HL-60 (cell line): ENCODE measurements around the gene SAMD10.

ENCODE experiments used
- DNase-seq, 2 experiments: peaks; one replicate each; pipeline ENCODE4 v3.0.0-alpha.2; 2010 to 2020; ENCODE audit warnings: low read depth in 1 of 2, low spot score in 1 of 2
- H3K27ac ChIP-seq: fragments of 250-450 bp; sonication (Bioruptor Pico); replicated peaks from 2 replicates; pipeline ENCODE4 v1.5.1; 2020; ENCODE audit warnings: mild to moderate bottlenecking, moderate library complexity
- H3K27me3 ChIP-seq: fragments of 250-450 bp; sonication (Bioruptor Pico); 2 replicates; pipeline ENCODE4 v1.5.1; 2021; ENCODE audit warnings: mild to moderate bottlenecking, moderate library complexity; ENCODE audit not compliant: insufficient read depth, poor library complexity, severe bottlenecking
- H3K4me3 ChIP-seq: replicated peaks from 2 replicates; pipeline ENCODE4 v1.5.1; 2011; ENCODE audit warnings: mild to moderate bottlenecking, control low read depth, low read length; ENCODE audit not compliant: insufficient read depth
- GABPA ChIP-seq: IDR thresholded peaks from 2 replicates; pipeline ENCODE4 v1.6.1; 2012; ENCODE audit warnings: low read depth
- POLR2AphosphoS5 ChIP-seq: IDR thresholded peaks from 2 replicates; pipeline ENCODE4 v1.6.1; 2012; ENCODE audit warnings: low read depth
- SPI1 ChIP-seq: IDR thresholded peaks from 2 replicates; pipeline ENCODE4 v1.6.1; 2012; ENCODE audit warnings: low read depth, mild to moderate bottlenecking, borderline replicate concordance
- TF ChIP-seq, protein P1 (sequence below): IDR thresholded peaks from 2 replicates; pipeline ENCODE4 v1.6.1; 2012; ENCODE audit warnings: low read depth; ENCODE audit not compliant: insufficient replicate concordance
- TF ChIP-seq, protein P2 (sequence below): IDR thresholded peaks from one replicate; pipeline ENCODE4 v1.5.1; 2011; ENCODE audit warnings: low read length, control low read depth, inconsistent platforms; ENCODE audit not compliant: insufficient read depth

The SAMD10 gene

DNA sequence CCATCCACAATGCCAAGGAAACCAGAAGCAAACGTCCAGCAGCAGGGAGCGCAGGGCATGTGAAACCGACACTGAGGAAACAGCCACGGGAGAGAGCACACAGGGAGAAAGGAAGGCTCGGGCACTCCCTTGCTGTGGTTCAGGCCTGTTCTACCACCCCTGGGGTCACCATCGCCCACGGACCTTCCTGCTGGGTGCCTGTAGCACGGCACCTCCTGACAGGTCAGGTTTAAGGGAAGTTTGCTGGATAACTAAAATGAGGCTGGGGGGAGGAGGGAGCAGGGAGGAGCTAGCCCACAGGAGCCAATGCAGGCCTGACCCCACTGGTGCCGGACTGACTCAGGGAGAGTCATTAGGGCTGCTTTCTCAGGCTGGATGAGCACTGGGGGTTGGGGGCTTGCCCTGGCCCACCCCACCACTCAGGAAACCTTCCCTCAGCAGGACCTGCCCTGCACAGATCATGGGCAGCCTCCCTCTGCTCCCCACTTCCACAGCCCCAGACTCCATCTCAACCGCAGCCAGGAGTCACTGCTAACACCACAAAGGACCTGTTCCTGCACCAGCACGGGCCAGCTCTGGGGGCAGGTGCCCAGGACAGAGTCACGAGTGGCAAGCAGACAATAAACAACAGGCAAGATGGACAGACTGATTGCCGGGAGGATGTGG, 25.5 kb downstream of the SAMD10 start:
- peak overlapping the region; percentile 96 for H3K27ac ChIP-seq

DNA sequence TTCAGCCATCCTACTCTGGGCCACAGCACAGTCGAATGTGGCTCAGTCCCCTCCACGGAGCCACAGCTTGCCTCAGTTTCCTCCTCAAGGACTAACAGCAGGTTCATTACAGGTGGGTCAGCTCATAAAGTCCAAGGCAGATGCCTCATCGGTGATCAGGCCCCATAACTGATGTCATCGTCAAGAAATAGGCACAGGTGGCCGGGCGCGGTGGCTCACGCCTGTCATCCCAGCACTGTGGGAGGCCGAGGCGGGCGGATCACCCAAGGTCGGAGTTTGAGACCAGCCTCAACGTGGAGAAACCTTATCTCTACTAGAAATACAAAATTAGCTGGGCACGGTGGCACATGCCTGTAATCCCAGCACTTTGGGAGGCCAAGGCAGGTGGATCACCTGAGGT, 26.7 kb downstream of the SAMD10 start:
- no peak for DNase-seq
- H3K27ac ChIP-seq: no peak overlapping the region
- TF ChIP-seq GABPA: no peak
- H3K27me3 ChIP-seq: no peaks in the 10 kb centered on the region
- no peak overlapping the region for H3K4me3 ChIP-seq

More for the DNA sequence above, 25.5 kb downstream of the SAMD10 start:
- no peak for DNase-seq
- TF ChIP-seq POLR2AphosphoS5: no peak
- TF ChIP-seq, protein P1, sequence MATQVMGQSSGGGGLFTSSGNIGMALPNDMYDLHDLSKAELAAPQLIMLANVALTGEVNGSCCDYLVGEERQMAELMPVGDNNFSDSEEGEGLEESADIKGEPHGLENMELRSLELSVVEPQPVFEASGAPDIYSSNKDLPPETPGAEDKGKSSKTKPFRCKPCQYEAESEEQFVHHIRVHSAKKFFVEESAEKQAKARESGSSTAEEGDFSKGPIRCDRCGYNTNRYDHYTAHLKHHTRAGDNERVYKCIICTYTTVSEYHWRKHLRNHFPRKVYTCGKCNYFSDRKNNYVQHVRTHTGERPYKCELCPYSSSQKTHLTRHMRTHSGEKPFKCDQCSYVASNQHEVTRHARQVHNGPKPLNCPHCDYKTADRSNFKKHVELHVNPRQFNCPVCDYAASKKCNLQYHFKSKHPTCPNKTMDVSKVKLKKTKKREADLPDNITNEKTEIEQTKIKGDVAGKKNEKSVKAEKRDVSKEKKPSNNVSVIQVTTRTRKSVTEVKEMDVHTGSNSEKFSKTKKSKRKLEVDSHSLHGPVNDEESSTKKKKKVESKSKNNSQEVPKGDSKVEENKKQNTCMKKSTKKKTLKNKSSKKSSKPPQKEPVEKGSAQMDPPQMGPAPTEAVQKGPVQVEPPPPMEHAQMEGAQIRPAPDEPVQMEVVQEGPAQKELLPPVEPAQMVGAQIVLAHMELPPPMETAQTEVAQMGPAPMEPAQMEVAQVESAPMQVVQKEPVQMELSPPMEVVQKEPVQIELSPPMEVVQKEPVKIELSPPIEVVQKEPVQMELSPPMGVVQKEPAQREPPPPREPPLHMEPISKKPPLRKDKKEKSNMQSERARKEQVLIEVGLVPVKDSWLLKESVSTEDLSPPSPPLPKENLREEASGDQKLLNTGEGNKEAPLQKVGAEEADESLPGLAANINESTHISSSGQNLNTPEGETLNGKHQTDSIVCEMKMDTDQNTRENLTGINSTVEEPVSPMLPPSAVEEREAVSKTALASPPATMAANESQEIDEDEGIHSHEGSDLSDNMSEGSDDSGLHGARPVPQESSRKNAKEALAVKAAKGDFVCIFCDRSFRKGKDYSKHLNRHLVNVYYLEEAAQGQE: no peak
- TF ChIP-seq GABPA: no peak
- TF ChIP-seq, protein P2, sequence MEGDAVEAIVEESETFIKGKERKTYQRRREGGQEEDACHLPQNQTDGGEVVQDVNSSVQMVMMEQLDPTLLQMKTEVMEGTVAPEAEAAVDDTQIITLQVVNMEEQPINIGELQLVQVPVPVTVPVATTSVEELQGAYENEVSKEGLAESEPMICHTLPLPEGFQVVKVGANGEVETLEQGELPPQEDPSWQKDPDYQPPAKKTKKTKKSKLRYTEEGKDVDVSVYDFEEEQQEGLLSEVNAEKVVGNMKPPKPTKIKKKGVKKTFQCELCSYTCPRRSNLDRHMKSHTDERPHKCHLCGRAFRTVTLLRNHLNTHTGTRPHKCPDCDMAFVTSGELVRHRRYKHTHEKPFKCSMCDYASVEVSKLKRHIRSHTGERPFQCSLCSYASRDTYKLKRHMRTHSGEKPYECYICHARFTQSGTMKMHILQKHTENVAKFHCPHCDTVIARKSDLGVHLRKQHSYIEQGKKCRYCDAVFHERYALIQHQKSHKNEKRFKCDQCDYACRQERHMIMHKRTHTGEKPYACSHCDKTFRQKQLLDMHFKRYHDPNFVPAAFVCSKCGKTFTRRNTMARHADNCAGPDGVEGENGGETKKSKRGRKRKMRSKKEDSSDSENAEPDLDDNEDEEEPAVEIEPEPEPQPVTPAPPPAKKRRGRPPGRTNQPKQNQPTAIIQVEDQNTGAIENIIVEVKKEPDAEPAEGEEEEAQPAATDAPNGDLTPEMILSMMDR: no peak
- no peak for TF ChIP-seq SPI1
- Histone ChIP-seq H3K27me3 (no peaks in the 10 kb centered on the region), H3K4me3 (peak overlapping the region; percentile 92)

DNA sequence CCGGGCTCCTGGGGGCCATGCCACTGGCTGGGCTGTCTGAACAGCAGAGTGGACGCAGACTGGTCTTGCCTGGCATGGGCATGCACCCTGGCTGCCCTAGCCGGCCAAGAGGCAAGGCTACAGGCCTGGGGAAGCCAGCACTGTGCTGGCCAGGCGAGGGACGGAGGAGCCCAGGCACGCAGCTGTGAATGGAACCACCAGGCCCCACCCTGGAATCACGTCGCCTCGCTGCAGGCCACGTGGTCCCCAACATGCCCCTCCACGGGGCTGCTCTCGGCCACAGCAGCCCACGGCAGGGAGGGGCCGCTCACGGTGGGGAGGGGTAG, 27.3 kb downstream of the SAMD10 start:
- no peak for DNase-seq
- no peak overlapping the region for H3K4me3 ChIP-seq
- TF ChIP-seq, protein P1: no peak
- TF ChIP-seq POLR2AphosphoS5: no peak
- TF ChIP-seq, protein P2: no peak
- no peak for TF ChIP-seq GABPA
- TF ChIP-seq SPI1: no peak
- H3K27me3 ChIP-seq: no peaks in the 10 kb centered on the region
- H3K27ac ChIP-seq: no peak overlapping the region

DNA sequence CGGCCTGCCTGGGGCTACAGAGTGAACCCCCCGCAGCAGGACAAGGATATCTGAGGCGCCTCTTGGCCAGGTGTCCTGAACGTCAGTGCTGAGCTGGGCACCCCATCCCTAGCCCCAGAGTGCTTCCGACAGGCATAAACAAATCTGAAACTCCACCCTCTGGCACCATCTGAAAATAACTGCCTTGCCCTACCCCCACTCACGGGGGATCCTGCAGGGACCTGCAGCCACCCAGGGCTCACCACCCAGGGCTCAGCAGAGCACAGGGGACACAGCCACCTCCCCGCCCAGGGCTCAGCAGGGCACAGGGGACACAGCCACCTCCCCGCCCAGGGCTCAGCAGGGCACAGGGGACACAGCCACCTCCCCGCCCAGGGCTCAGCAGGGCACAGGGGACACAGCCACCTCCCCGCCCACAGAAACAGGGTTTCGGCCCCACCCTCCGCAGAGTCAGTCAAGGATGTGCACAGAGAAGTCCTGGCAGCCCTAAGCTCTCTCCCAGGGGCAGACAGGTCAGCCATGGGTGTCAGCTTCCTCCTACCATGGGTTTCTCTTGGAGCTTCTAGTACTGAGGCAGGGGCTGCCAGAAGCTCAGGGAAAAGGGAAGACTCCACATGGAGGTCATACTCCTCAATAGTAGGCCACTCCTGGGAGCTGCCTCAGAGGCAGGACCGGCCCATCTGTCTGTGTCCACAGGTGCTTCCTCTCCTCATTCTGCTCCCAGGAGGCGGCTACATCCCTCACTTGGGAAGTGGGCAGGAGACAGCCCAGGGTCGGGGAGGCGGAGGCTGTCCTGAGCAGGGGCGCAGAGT, 27.8 kb downstream of the SAMD10 start:
- H3K4me3 ChIP-seq: no peak overlapping the region
- TF ChIP-seq GABPA: no peak
- no peak for TF ChIP-seq POLR2AphosphoS5
- TF ChIP-seq, protein P2: no peak
- TF ChIP-seq, protein P1: no peak
- no peak for TF ChIP-seq SPI1
- no peaks in the 10 kb centered on the region for H3K27me3 ChIP-seq
- H3K27ac ChIP-seq: no peak overlapping the region
- no peak for DNase-seq
